Activated CD4-positive, CD25-positive, alpha-beta regulatory T cell treated with anti-CD3 and anti-CD28 coated beads, Interleukin-2, amount 50 U/mL, for 72 hours (primary cell): Measurements from ENCODE around the gene PAX7.
"Not testable (repeated sequence)": the region's sequence is repeated elsewhere in the genome, so short reads cannot be mapped to it uniquely, and the experiment has no call there.

Experiments
- DNase-seq: peaks from one replicate; pipeline ENCODE4 v3.0.0; 2021

PAX7 gene

DNA sequence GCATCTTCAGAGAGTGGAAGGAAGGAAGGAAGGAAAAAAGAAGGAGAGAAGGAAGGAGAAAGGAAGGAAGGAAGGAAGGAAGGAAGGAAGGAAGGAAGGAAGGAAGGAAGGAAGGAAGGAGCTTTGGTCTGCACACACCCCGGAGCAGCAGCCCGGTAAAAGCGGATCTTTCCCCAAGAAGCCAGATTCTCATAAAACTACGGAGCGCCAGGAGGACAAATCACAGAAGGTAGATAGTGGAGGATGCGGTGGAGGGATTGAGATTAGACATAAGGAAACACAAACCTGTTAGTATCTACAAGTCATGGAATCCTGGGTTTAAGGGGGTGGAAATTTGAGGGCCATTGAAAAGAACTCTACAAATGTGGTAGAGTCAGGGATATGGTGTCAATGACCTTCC is 36.7 kb downstream of the PAX7 start:
- DNase-seq: no peak

DNA sequence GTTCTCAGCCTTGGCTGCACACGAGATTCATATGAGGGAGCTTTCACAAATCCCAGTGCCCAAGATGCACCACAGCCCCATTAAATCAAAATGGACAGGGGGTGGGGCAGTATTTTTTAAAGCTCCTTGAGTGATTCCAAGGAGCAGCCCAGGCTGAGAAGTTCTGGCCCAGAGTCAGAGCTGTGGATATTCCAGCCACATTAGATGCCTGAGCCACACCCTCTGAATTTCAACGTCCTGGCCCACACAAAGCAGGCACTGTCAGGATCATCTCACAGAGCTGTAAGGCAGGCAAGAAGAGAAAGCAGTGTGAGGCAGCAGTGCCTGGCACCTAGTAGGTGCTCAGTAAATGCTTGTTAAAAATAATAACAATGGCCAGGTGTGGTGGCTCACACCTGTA is 37.4 kb downstream of the PAX7 start:
- DNase-seq: no peak

DNA sequence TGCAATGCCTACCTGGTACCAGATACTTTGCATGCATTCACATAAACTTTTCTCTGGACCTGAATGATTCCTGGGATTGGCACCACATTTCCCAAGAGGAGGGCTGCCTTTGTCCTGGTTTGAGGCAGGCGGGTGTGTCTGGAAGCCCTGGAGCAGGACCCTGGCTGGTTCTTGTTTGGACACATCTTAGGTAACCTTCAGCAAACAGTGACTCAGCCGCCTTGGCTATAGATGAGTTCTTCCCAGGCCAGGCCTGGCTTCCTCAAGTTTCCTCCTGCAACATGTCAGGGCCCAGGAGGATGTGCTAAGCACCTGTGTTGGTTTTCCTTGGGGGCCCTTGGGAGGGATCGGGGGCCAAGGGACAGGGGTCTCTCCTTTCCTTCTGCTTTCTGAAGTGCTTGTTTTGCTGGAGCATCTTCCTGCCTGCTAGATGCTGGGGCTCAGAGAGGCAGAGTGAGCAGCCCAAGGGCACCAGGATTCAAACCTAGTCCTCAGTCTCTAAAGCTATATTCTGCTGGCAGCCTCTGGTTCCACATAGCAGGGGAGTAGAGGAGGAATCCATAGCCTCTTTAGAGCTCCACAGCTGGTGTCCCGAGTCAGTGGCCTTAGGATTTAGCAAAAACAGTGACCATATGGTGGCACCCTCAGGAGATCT is 38.2 kb downstream of the PAX7 start:
- no peak for DNase-seq

DNA sequence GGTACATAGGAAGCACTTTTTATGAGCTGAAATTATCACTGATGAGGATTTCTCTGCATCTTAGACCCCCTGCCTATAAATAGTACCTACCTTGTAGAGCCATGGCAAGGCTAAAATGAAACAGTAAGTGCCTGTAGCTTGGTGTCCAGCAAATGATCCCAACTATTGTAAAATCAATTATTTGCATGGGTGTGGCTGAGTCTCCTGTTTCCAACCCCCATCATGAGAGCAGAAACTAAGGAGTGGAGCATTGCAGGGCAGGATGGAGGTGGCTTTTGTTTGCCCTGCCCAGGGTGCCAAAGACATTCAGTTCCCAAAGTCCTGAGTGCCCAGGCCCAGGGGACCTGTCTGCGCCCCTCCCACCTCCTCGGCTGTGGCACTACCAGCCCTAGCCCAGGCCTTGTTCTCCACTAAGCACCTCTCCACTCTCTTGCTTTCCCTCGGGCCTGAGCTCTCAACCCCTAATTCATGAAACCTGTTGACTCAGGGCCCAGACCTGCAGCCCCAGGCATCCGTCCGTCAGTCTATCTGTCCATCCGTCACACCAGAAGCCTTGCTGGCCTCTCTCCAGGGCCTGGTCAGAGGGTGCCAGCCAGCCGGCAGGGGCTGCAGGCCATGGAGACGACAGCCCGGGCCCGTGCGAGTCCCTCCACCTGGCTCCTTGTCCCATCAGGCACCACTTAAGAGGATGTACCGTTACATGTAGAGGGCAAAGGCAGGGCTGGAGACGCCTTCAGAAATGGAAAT is 39.6 kb downstream of the PAX7 start:
- no peak for DNase-seq

DNA sequence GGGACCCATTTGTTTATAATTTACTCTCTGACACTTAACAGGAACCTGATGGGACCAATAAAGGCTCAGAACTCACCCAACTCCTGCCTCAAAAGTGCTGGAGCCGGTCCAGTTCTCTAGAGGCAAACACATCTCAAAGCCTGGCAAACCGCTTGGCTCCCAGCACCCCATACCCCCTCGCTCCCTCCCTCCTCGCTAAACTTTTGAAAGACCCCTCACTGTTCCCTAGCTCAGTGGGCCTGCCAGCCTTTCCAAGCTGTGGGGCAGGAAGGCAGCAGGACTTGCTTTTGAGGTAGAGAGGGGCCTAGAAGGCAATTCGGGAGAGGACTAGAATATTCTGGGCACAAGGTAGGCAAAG is 40.2 kb downstream of the PAX7 start:
- DNase-seq: no peak

DNA sequence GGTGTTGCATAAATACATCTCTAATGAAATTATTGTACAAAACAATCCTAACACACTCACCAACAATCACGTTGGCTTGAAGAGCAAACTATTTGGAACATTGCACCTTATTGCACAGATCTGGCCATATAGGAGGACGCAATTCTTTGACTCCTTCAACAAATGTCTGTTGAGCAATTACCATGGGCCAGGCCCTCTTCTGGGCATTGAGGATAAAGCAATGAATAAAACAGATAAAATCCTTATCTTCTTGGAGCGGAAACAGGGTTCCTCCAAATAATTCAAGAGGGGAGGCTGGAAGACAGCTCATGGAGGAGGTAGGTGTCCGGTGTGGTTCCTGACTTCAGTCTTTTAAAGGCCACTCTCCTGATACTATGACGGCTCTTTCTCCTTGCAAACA is 43.3 kb downstream of the PAX7 start:
- no peak for DNase-seq

DNA sequence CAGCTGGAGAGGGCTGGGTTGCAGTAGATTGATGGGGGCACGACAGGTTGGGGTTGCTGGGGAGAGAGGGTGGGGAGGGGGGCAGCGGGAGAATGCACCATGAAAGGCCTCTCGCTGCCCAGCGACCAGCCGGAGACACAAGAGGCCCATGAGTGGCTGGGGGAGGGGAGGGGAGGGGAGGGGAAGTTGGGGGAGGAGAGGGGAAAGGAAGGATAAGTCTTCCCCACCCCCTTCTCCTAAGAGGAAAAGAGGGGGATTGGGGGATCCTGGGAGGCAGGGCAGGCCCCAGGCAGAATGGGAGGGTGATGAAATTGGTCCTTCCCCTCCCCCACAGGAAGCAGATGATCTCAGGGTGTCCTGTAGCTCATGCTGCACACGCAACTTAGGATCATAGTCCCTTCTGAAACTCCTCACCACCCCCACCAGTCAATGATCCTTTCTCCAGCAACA is 45.7 kb downstream of the PAX7 start:
- DNase-seq: no peak

DNA sequence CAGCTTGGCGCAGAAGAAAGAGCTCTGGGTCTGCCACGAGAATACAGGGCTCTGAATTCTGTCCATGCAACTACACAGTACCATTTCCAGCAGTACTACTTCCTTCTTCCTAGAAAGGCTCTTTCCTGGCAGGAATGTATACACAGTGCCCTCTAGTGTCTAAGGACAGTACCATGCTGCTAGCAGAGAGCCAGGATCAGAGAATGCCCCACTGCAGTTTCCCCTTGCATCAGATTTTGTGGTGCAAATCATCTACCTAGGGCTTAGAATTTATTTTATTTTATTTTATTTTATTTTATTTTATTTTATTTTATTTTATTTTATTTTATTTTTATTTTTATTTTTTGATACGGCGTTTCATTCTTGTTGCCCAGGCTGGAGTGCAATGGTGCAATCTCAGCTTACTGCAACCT is 50.8 kb downstream of the PAX7 start:
- DNase-seq: no peak

DNA sequence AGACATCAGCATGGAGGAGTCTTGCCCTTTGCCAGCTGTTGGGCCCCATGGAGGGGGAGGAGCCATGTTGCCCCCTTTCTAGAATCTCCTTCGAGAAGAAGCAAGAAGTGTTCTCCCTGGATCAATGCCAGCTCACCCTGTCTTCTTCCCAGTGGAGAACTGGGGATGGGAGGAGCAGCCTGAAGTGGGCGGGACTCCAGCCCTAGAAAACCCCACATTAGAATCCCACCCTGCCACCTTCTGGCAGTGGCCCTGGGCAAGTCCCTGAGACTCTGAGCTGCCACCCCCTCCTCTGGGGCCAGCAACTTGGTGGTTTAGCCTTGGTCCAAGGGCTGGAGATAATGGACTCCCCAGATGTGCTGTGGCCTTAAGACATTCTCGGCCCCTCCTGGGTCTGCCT is 51.7 kb downstream of the PAX7 start:
- DNase-seq: no peak

DNA sequence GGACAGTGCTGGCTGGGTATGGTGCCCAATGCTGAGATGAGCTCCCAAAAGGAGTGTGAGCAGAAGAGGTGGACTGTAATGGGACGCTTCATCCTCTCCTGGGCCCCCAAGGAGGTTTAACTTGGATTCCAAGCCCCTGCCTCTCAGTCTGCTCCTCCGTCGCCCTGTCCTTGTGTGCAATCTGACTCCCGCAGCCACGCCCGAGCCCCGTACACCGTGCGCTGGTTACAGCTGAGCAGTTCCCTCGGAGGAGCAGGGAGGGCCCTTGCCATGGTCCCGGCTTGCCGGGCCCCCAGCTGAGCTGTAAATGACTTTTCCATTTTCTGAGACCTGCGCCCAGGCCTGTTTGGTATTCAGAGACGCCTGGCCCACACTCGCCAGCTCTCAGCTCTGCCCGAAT is 53.7 kb downstream of the PAX7 start:
- no peak for DNase-seq

DNA sequence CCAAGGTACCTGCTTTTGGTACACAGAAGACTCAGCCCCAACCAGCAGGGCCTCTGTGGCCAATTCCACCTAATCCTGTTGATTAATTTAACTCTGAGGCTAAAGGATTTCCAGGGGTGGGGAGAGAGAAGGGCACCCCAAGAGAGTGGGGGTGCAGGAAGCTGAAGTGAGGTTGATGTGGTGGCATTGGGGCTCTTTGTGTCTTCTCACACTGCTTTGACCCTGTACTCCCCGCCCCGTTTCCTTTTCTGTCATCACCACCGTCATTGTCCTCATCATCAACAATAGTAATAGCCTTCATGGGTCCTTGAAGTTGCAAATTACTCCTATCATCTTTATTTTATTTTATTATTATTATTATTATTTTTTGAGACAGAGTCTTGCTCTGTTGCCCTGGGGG is 55.9 kb downstream of the PAX7 start:
- no peak for DNase-seq

DNA sequence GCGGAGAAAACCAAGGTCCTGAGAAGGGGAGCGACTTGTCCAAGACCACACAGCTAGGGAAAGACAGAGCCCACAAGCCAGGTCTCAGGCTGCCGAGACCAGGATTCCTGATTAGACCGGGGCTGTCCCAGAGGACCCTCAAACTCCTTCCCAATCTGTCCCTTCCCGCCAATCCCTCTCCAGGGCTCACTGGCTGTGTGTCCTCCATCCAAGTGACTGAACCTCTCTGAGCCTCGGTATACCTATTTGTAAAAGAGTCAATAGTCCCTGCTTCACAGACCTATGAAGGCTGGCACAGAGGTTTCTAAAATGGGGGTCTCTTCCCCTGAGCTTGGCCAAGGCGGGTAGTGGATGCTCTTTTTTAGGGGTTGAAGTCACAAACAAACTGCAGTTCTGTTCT is 56.6 kb downstream of the PAX7 start:
- DNase-seq: no peak

DNA sequence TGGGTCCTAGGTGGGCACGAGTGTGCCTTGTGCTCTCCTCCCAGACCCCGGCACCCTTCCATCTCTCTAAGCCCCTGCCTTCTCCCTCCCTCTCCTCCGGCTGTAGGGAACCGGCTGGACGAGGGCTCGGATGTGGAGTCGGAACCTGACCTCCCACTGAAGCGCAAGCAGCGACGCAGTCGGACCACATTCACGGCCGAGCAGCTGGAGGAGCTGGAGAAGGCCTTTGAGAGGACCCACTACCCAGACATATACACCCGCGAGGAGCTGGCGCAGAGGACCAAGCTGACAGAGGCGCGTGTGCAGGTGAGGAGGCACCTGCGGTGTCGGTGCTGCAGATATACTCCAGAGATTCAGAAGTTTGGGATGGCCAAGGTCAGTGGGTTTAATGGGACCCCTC is 61.0 kb downstream of the PAX7 start:
- DNase-seq: no peak

DNA sequence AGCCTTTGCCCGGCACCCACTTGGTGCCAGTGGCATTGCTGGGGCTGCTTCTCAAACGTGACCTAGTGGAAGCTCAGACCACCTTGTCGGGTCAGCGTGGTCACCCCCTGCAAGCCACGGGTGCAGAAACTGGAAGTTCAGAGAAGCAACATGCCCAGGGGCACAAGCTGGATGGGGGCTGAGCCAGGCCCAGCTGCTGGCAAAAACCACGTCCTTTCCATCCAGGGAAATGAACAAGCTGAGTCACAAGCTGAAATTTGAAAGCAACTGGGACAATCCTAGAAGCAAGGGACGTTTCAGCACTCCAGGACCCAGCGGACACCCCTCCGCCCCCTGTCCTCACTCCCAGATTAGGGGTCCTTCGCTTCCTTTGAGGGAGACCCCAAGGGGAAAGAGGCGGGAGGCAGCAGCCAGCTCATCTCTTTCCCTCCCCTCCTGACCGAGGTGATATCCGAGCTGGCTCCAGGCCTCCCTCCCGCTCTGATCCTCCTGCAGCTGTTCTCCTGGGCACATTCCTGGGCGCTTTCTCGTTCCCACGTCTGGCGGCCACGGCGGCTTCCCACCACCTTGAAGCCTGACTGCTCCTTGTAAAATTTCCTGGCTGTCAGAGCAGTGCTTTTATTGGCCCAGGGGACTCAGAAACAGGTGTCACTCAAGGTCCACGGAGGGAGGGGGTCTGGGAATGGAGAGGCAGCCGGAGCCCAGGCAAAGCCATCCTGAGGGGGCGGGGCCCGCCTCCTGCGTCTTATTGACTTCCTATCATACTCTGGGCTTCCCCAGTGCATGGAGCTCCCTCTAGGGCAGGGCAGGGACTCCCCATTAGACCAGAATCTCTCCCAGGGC is 62.8 kb downstream of the PAX7 start:
- DNase-seq: no peak

DNA sequence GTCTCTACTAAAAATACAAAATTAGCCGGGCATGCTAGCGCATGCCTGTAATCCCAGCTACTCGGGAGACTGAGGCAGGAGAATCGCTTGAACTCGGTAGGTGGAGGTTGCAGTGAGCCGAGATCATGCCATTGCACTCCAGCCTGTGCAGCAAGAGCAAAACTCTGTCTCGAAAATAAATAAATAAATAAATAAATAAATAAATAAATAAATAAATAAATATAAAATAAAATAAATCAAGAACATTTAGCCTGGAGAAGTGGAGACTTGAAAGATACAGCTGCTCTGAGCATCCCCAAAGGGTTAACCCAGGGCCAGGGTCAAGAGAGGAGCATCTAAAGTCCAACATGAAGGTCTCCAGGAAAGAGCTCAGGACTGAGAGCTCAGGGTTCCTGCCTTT is 63.6 kb downstream of the PAX7 start:
- not testable (repeated sequence) for DNase-seq

DNA sequence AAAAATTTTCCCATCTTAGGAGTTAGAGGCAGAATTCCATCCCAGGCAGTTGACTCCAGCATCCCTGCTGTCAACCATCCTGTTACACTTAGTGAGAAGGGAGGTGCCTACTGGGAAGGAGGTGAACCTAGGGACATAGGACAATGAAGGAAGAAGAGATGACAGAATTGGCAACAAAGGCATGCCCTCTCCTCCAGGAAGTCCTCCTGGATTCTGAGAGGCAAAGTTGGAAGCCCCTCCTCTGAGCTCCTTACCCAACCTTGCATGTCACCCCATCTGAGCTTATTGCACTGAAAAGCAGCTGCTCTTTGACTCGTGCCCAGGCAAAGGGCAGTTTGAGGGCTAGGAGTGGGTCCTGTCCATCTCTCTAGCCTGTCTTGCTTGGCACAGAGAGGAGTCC is 66.9 kb downstream of the PAX7 start:
- DNase-seq: no peak

DNA sequence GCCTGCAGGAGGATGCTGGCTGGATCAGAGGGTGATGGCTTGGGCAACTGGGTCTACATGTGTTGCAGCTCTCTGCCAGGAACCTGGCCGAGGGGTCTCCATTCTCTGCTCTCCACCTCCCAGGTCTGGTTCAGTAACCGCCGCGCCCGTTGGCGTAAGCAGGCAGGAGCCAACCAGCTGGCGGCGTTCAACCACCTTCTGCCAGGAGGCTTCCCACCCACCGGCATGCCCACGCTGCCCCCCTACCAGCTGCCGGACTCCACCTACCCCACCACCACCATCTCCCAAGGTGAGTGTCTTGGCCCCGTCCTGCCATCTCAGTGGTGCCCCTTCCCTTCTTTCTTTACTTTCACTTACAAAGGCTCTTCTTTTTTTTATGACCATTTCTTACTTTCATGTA is 69.9 kb downstream of the PAX7 start:
- DNase-seq: no peak

DNA sequence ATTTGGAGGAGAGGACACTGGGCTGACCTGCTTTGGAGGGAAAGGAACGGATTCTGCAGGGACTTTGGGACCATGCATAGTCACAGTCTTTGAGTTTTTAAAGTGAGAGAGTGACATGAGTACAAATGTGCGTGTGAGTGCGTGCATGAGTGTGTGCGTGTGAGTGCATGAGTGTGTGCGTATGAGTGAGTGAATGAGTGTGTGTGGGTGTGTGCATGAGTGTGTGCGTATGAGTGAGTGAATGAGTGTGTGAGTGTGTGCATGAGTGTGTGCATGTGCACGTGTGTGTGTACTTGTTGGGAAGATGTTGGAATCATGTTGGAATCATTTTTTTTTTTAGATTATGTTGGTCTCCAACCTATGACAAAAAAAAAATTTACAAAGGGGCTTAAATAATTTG is 70.5 kb downstream of the PAX7 start:
- DNase-seq: no peak

DNA sequence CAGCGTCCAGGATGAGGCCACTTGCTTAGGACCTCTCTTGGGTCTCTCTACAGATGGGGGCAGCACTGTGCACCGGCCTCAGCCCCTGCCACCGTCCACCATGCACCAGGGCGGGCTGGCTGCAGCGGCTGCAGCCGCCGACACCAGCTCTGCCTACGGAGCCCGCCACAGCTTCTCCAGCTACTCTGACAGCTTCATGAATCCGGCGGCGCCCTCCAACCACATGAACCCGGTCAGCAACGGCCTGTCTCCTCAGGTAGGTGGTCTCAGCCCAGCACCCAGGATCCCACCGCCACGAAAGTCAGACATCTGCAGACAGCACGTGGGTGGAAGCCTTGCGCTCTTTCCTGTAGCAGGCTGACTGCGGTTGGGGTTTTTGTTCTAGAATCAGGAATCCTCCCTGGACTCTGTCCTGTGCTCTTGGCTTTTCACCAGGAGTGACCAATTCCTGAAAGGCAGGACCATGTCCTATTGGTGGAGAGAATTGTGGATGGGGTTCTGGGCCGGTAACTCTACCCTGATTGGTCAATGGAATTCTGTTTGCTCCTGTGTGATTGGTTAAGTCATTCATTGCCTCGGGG is 72.5 kb downstream of the PAX7 start:
- no peak for DNase-seq

DNA sequence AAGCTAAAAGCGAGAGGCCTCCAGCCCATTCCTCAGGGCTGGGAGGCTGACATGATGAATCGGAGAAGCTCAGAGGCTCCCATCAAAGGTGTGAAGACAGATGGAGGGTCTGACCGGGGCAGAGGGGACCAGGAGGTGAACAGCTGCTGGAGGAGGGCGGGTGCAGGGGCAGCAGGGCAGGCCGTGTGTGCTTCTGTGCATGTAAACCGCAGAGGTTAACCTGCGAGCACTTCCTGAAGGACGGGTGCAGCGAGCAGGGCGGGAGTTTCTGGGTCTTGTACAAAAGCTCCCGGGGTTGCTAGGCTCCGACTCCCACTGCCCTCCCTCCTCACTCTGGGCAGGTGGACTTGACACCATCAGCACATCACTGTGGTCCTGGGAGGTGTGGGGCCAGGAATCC is 75.2 kb downstream of the PAX7 start:
- no peak for DNase-seq

DNA sequence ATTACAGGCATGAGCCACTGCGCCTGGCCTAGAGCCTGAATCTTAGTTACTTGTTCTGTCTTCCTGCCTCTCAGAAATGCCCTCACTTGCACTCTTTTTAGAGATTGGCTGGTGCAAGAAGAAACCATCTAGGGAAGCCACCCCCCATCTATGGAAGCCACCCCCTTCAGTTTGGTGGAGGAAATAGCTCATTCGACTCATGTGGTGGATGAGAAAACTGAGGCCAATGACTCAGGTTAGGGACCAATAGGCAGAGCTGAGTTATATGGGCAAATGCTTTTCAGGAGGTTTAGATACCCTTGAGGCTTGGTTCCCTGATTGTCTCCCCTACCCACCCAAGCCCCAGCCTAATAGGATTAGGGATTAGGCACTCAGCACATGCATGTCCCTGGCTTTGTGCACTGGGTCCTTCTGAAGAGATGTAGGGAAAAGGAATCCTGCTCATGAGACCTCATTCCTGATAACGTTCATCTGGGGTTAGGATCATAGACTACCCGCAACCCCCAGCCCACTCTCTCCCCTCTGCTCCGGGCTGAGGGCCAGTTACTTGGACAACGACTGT is 77.1 kb downstream of the PAX7 start:
- no peak for DNase-seq

DNA sequence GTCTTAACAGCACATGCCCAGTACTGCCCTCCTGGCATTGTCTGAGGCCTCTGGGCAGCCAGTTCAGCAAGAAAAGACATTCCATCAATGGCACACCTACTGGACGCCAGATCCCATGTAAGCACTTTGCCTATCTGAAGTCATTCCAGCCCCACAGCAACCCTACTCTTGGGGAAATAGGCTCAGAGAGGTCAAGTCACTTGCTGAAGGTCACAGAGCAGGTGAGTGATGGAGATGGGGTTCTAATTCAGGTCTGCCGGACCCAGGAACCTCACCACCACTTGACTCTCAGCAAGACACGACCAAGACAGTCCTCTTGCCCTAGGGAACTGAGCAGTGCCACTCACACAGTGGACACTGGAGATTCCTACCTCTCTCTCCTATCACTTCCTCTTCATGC is 79.4 kb downstream of the PAX7 start:
- DNase-seq: no peak

DNA sequence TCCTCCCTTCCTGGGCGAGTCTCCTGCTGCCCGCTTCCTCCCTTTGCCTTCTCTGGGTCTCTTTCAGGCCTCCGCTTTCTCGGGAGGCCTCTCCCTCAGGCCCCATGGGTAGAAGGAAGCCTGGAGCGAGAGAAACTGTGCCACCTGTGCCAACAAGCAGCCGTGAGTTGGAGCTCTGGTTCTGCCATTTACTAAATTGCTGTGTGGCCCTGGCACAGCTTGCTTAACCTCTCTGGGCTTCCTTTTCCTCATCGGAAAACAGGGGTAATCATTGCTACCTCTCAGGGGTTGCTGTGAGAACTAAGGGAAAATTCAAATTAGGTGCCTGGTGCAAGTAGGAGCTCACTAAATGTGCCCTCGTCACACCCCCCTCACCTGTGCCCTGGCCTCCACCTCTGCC is 80.4 kb downstream of the PAX7 start:
- no peak for DNase-seq
